Naive B cell (primary cell): Measurements from ENCODE around the gene HMCN2. TPM values are rescaled to one million over a fixed set of nuclear protein-coding genes. Genes with fewer than 3 reads are reported as not detected.

Source experiments
- ATAC-seq, 2 donors: fragments of 150-1000 bp; cut with Tn5 transposase; 2 replicates each; pipeline ENCODE4 v1.10.0; 2021; ENCODE audit warnings: low read depth in 2 of 2, mild to moderate bottlenecking in 2 of 2, moderate library complexity in 2 of 2
- DNase-seq: peaks from one replicate; pipeline ENCODE4 v3.0.0; 2022
- H3K27ac Mint-ChIP-seq, 6 donors: one replicate each; pipeline ENCODE4 v1.8.0; 2020 to 2022; ENCODE audit warnings: mild to moderate bottlenecking in 6 of 6, mixed read lengths in 6 of 6, moderate library complexity in 5 of 6, inconsistent platforms in 2 of 6
- H3K27me3 Mint-ChIP-seq, 3 donors: one replicate each; pipeline ENCODE4 v1.8.0; 2021 to 2022; ENCODE audit warnings: mixed read lengths in 3 of 3, mild to moderate bottlenecking in 1 of 3
- H3K36me3 Mint-ChIP-seq, 2 donors: one replicate each; pipeline ENCODE4 v1.8.0; 2020 to 2022; ENCODE audit warnings: mixed read lengths in 2 of 2, inconsistent platforms in 1 of 2, mild to moderate bottlenecking in 1 of 2
- H3K4me1 Mint-ChIP-seq, 3 donors: one replicate each; pipeline ENCODE4 v1.8.0; 2020 to 2022; ENCODE audit warnings: mixed read lengths in 3 of 3, inconsistent platforms in 1 of 3, mild to moderate bottlenecking in 1 of 3, moderate library complexity in 1 of 3
- H3K4me3 Mint-ChIP-seq, 8 donors: one replicate each; pipeline ENCODE4 v1.8.0; 2020 to 2022; ENCODE audit warnings: mild to moderate bottlenecking in 8 of 8, mixed read lengths in 8 of 8, moderate library complexity in 8 of 8, inconsistent platforms in 2 of 8
- H3K9me3 Mint-ChIP-seq, 7 donors: one replicate each; pipeline ENCODE4 v1.8.0; 2020 to 2022; ENCODE audit warnings: mixed read lengths in 7 of 7, mild to moderate bottlenecking in 5 of 7, inconsistent platforms in 2 of 7, moderate library complexity in 1 of 7
- polyA plus RNA-seq, 6 donors: library from polyadenylated mRNA; unstranded; fragments of 300-500 nt; fragmentation: Illumina TruSeq; gene quantifications; one replicate each; pipeline ENCODE4 v1.2.3, GENCODE V29; 2021; ENCODE audit warnings: low read depth in 6 of 6

The HMCN2 gene
- polyA plus RNA-seq, 6 donors from 2014 or later = not detected

DNA sequence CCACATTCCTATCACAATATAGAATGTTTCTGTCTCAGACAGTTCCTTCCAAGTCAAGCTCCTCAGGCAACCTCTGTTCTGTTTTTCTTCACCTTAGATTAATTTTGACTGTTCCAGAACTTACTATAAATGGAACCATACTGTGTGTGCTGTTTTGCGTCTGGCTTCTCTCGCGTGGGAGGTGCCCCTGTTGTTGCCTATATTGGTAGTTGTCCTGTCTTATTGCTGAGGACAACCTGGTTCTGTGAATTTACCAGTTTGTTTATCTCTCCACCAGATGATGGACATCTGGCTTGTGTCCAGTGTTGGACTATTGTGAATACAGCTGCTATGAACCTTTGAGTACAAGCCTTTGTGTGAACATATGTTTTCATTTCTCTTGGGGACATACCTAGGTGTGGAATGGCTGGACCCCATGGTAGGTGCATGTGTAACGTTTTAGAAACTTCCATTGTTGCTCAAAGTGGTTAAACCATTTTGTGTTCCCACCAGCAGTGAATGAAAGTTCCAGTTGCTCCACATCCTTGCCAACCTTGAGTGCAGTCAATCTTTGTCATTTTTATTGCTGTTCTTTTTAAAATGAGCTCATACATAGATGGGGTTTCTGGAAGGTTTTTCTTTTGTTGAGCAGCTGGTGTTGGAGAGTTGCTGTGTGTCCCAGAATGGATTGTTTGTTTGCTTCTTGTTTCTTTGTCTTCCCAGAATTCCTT lies 18.1 kb downstream of the HMCN2 start:
- no peaks in the 10 kb centered on the region for H3K4me1 Mint-ChIP-seq
- peaks cover 32 to 50% (median 49%) of the 10 kb centered on the region in 3 donors for H3K27me3 Mint-ChIP-seq
- no peak overlapping the region for H3K27ac Mint-ChIP-seq
- no peaks in the 10 kb centered on the region for H3K36me3 Mint-ChIP-seq
- H3K4me3 Mint-ChIP-seq = no peak overlapping the region
- DNase-seq (no peak), ATAC-seq (no peak)
- peaks cover 0 to 2% (median 0%) of the 10 kb centered on the region in 7 donors for H3K9me3 Mint-ChIP-seq

DNA sequence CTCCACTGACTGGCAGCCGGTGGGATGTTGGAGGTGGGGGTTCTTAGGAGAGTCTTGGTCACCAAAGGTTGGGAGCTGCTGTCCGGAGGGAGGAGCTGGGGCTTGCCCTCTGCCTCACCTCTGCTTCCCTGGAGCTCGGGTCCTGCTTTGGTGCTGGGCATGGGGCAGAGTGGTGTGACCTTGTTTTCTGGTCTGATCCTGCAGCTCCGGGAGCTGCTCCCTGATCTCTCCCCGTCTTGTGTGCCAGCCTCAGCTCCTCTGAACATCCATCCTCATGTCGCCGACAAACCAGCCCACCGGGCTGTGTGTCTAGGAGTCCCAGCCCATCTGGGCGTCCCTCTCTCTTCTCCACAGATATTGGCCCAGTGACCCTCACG lies 18.7 kb downstream of the HMCN2 start:
- ATAC-seq = no peak
- no peak overlapping the region for H3K27ac Mint-ChIP-seq
- no peaks in the 10 kb centered on the region for H3K4me1 Mint-ChIP-seq
- H3K4me3 Mint-ChIP-seq = no peak overlapping the region
- peaks cover 33 to 53% (median 51%) of the 10 kb centered on the region in 3 donors for H3K27me3 Mint-ChIP-seq
- DNase-seq = no peak
- H3K36me3 Mint-ChIP-seq = no peaks in the 10 kb centered on the region
- peaks cover 0 to 2% (median 0%) of the 10 kb centered on the region in 7 donors for H3K9me3 Mint-ChIP-seq

DNA sequence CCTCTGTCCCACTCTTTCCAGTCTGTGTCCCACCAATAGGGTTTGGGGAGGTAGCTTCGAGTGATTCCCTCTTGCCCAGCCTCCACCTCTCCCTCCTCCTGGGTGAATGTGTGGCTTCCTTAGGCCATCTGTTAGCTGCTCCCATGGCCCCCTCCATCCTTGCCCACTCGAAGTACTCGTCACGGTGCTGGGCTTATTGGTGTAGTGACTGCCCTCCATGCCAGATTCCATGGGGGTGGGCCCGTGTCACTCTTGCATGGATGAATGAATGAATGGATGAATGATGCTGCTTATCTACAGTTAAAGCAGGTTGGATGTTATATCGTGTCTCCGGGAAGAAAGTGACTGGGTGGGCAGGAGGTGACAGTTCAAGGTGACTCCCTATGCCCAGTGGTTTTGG lies 19.1 kb downstream of the HMCN2 start:
- Mint-ChIP-seq H3K9me3 (peaks cover 0 to under 1% (median 0%) of the 10 kb centered on the region in 7 donors), H3K4me3 (no peak overlapping the region), H3K36me3 (no peaks in the 10 kb centered on the region), H3K27ac (no peak overlapping the region), H3K27me3 (peaks cover 33 to 55% (median 48%) of the 10 kb centered on the region in 3 donors), H3K4me1 (no peaks in the 10 kb centered on the region)
- no peak for DNase-seq
- no peak for ATAC-seq

DNA sequence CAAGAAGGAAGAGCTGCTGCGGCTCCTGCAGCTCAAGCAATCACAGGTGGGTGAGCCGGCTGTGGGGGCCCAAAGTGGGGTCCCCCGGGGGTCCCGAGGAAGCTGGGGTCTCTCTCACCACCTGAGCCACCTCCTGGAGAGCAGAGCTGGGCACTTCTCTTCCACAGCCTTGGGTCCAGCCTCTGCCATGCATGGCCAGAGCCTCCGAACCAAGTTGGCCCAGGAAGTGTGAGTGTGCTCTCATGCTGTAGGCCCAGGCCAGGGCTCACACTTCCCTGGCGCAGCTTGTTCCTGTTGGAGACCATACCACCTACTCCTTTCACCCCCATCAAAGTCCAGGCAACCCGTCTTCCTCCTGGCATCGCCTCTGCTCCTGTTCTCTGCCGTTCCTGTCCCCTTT lies 19.7 kb downstream of the HMCN2 start:
- H3K27me3 Mint-ChIP-seq = peaks cover 33 to 61% (median 51%) of the 10 kb centered on the region in 3 donors
- no peaks in the 10 kb centered on the region for H3K9me3 Mint-ChIP-seq

DNA sequence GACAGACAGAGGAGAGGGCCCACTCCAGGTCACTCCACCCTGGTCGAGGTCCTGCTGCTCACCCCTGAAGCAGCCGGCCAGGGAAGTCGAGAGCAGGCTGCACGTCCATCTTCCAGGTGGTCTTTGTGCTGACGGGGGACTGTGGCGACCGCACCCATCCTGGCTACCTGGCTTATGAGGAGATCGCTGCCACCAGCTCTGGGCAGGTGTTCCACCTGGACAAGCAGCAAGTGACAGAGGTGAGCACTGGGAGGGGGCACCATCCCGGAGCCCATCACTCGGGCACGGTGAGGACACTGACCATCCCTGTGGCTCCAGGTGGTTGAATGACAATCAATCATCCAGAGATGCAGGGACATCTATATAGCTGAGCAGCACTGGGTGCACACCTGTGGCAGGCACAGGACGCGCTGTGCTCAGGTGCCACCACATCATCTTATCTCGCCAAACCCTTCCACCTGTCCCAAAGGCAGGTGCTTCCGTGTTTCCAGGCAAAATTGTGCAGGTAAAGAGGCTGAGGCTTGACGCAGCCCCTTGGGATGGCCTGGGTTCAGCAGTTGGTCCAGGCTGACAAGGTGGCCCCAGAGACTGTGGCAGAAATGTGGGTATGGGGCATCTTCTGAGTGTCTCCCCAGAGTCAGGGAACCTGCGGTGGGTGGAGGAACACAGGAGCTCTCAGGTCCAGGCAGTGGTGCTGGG lies 20.7 kb downstream of the HMCN2 start:
- DNase-seq = no peak
- Mint-ChIP-seq H3K27ac (no peak overlapping the region), H3K27me3 (peaks cover 30 to 66% (median 52%) of the 10 kb centered on the region in 3 donors), H3K4me1 (no peaks in the 10 kb centered on the region), H3K9me3 (no peaks in the 10 kb centered on the region), H3K4me3 (no peak overlapping the region), H3K36me3 (no peaks in the 10 kb centered on the region)
- ATAC-seq = no peak

More for the DNA sequence above, 19.7 kb downstream of the HMCN2 start:
- H3K27ac Mint-ChIP-seq = no peak overlapping the region
- no peaks in the 10 kb centered on the region for H3K4me1 Mint-ChIP-seq
- DNase-seq (no peak), ATAC-seq (no peak)
- H3K4me3 Mint-ChIP-seq = no peak overlapping the region
- H3K36me3 Mint-ChIP-seq = no peaks in the 10 kb centered on the region

DNA sequence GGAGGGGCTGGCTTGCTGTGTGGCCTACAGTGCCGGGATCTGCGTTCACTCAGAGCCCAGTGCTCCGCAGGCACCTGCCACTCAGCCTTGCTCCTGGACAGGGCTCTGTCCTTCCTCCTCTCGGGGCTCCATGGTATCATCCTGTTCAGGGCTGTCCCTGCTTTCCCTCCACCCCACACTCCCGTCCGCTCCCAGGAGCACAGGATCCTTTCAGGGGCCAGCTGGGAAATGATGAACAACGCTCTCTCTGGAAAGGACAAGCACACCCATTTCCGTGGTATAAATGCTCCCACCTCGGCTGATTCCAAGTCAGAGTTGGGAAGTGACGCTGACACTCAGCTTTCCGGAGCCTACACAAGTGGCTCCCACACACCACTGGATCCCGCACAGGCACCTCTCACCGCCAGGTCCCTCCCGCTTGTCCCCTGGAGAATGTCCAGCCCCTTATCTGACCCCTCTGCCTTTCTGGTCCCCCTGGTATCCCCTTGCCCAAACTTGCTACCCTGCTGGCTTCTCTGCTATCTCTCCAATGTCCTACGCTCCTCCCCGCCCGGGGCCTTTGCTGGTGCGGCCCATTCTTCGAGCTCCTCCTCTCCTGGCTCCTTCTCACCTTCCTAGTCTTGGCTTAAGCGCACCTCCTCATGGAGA lies 21.3 kb downstream of the HMCN2 start:
- Mint-ChIP-seq H3K36me3 (no peaks in the 10 kb centered on the region), H3K27me3 (peaks cover 32 to 65% (median 51%) of the 10 kb centered on the region in 3 donors), H3K9me3 (peaks cover 0 to under 1% (median 0%) of the 10 kb centered on the region in 7 donors), H3K27ac (no peak overlapping the region), H3K4me3 (no peak overlapping the region), H3K4me1 (no peaks in the 10 kb centered on the region)
- DNase-seq (no peak), ATAC-seq (no peak)

DNA sequence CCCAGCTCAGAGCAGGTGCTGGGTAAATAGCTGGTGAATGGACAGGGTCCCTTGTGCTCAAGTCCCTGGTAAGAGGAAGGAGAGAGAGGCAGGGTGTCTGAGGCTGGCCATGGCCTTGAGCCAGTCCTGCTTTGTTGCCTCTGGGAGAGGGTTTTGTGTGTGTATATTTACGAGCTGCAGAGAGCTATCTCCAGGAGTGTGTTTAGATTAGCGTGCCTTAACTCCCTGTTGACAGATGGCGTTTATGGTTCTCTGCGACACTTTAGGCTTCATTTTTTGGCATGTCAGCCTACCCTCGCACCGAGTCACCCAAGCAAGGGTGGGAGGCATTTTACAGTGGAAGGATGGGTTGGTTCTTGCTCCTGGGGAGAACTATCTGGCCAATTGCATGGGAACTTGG lies 22.2 kb downstream of the HMCN2 start:
- peaks cover 0 to 1% (median 0%) of the 10 kb centered on the region in 7 donors for H3K9me3 Mint-ChIP-seq
- no peak overlapping the region for H3K4me3 Mint-ChIP-seq
- H3K4me1 Mint-ChIP-seq = no peaks in the 10 kb centered on the region
- DNase-seq = no peak
- peaks cover 32 to 59% (median 45%) of the 10 kb centered on the region in 3 donors for H3K27me3 Mint-ChIP-seq
- ATAC-seq = no peak
- no peak overlapping the region for H3K27ac Mint-ChIP-seq
- H3K36me3 Mint-ChIP-seq = no peaks in the 10 kb centered on the region

DNA sequence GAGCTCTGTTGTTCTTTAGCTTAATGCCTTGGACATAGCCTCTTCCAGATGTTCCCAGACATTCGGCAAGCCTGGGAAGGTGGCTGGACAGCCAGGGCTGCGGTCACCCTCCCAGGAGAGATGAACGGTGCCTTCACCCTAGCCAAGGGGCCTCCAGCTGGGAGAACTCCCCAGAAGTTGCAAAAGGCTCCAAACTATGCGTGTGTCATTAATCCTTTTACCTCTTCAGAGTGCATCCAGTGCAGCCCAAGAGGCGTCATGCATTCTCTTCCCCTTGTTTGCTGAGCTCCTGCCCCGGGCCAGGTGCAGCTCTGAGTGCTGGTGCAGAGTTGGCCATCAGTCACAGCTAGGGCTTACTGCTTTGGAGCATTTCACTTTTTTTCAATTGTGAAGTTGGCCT lies 22.8 kb downstream of the HMCN2 start:
- no peak overlapping the region for H3K27ac Mint-ChIP-seq
- no peak for ATAC-seq
- peaks cover 27 to 60% (median 46%) of the 10 kb centered on the region in 3 donors for H3K27me3 Mint-ChIP-seq
- no peaks in the 10 kb centered on the region for H3K36me3 Mint-ChIP-seq
- DNase-seq = no peak
- peaks cover 0 to 1% (median 0%) of the 10 kb centered on the region in 7 donors for H3K9me3 Mint-ChIP-seq
- no peaks in the 10 kb centered on the region for H3K4me1 Mint-ChIP-seq
- no peak overlapping the region for H3K4me3 Mint-ChIP-seq

DNA sequence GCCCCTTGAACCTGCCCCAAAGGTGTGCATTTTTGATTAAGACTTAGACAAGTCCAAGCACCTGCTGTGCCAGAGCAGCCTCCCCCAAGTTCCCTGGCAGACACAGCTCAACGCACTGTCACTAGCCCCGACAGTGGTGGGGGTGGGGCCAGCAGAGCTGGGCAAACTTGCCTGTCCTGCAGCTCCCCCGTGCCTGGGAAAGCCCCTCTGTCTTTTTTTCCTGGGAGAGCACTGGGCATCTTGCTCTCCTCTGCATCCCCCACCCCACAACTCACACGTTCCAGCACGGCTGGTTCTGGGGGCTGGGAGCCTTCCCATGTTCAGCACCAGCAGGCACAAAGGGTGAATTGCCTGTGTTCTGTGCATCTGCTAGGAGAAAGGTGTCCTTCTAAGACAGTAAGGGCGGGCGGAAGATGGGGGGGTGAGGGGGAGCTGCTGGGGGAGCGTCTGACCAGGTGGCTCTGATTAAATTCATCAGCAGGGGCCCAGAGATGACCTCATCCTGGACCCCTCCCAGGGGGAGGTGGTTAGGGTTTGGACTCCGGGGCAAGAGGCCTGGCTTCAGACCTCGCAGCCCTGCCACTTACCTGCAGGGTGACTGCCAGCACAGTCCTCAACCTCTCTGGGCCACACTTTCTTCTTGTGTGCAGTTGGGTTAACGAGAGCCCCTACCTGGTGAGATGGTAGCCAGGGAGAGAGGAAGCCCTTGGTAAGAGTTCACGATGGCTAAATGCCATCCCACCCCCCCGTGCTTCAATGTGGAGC lies 23.5 kb downstream of the HMCN2 start:
- peaks cover 21 to 67% (median 51%) of the 10 kb centered on the region in 3 donors for H3K27me3 Mint-ChIP-seq
- H3K27ac Mint-ChIP-seq = no peak overlapping the region
- DNase-seq (no peak), ATAC-seq (no peak)
- no peaks in the 10 kb centered on the region for H3K4me1 Mint-ChIP-seq
- peaks cover 0 to 1% (median 0%) of the 10 kb centered on the region in 7 donors for H3K9me3 Mint-ChIP-seq
- H3K36me3 Mint-ChIP-seq = no peaks in the 10 kb centered on the region
- H3K4me3 Mint-ChIP-seq = no peak overlapping the region

DNA sequence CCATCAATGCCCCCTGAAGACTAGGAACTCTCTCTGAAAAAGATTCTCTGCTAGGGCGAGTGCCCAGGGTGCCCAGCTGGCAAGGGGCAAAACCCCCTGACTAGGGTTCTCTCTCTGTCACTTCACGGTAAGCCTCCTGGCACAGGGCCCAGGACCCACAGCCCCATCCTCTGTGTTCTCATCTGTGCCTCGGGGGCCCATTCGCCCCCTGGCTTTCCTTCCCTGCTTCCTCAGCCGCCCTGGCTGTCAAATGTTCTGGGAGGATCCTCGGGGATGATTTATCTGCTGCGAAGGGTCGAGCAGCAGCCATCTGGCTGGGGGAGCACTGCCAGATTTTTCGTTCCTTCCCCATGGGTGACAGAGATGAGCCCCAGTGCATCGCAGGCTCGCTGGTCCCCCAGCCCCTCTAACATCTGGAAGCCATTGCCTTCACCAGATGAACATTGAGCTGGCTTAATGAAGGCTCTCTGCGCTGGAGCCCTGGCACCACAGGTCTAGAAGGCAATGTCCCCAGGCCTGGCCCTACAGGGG lies 24.2 kb downstream of the HMCN2 start:
- ATAC-seq (no peak), DNase-seq (no peak)
- Mint-ChIP-seq H3K9me3 (peaks cover 0 to 3% (median 0%) of the 10 kb centered on the region in 7 donors), H3K4me3 (no peak overlapping the region), H3K27me3 (peaks cover 21 to 67% (median 58%) of the 10 kb centered on the region in 3 donors), H3K27ac (no peak overlapping the region), H3K4me1 (no peaks in the 10 kb centered on the region), H3K36me3 (no peaks in the 10 kb centered on the region)

DNA sequence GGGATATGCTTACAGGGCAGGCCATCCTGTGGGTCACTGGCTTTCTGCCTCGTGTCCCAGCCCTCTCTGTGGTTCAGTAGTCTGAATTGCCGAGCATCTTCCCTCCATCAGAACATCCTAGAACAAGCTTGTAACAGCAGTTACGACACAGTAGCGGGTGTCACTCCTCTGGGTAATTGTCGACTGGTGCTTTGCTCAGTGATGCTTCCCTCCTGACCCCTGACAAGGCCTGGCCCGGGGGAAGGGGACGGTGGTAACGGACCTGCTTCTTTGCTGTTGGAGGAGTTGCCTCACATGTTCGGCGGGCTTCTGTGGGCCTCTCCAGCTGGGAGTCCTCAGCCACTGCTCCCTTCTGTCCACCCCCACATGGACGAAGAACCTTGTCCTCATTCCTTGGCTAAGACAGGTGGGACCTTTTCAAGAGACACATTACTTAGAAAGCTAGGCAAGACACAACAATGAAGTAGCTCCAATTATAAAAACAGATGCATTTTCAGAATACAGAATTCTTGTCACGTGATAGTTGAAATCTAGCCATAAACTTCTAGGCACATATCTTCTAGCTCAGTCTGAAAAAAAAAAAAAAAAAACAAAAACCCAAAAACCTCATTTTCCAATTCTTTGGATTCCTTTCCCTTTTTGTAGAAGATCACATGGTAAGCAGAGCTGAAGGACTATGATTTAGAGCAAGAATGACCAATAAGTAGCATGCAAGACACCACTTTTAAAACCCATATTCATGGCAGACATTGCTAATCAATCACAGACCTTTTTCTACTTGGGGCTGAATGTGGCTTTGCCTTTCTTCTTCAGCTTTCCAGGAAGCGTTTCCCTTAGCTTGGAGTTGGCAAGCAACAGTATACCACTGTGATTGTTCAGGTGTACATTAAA lies 25.0 kb downstream of the HMCN2 start:
- Mint-ChIP-seq H3K27me3 (peaks cover 21 to 66% (median 60%) of the 10 kb centered on the region in 3 donors), H3K36me3 (no peaks in the 10 kb centered on the region), H3K27ac (peak overlapping the region in 1 of 6 donors; percentile 84), H3K9me3 (peaks cover 0 to 3% (median 0%) of the 10 kb centered on the region in 7 donors), H3K4me3 (no peak overlapping the region), H3K4me1 (no peaks in the 10 kb centered on the region)
- DNase-seq (no peak), ATAC-seq (no peak)

DNA sequence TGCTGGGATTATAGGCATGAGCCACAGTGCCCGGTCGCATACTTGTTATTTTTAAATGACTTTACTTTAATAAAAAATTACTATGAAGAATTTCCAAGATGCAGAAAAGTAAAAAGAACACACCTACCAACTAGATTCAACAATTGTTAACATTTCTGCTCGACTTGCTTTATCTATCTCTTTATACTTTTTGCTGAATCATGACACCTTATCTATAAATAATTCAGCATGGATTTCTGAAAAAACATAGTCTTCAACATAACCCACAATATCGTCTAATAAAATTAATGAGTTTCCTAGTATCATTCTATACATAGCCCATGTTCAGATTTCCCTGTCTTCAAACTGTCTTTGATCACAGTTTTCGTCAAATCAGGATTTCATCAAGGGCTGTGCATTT lies 25.9 kb downstream of the HMCN2 start:
- Mint-ChIP-seq H3K27me3 (peaks cover 14 to 65% (median 51%) of the 10 kb centered on the region in 3 donors), H3K4me3 (no peak overlapping the region), H3K36me3 (no peaks in the 10 kb centered on the region), H3K4me1 (no peaks in the 10 kb centered on the region), H3K9me3 (peaks cover 0 to 3% (median 0%) of the 10 kb centered on the region in 7 donors), H3K27ac (no peak overlapping the region)
- ATAC-seq (no peak), DNase-seq (no peak)
